ENCODE measurements around the gene MAVS. TPM values are rescaled to one million over a fixed set of nuclear protein-coding genes. Genes with fewer than 3 reads are reported as not detected.
A peak's percentile ranks its signal among the peaks of the same experiment; 100 is the strongest.

Gene MAVS
- total and polyA plus RNA-seq, 9 of the 15 experiments (the other 6 are each of a cell fraction or from before 2014, with no cell fraction given): 1.6 to 22.0 (median 11.3) TPM

- TF ChIP-seq GTF3C2 (IDR thresholded peaks at IDR 0.05; ENCODE audit: borderline replicate concordance, extremely low read depth, insufficient read length) (no peak), PML (IDR thresholded peaks at IDR 0.05; ENCODE audit: low read length) (peak; percentile 93), PTTG1 (tag; IDR thresholded peaks at IDR 0.05; ENCODE audit: low read depth) (no peak), CBFA2T3 (IDR thresholded peaks at IDR 0.05) (peak; percentile 99), ZNF146 (CRISPR knock-in tag; IDR thresholded peaks at IDR 0.05; ENCODE audit: unreplicated experiment) (no peak), BCL6 (CRISPR knock-in tag; IDR thresholded peaks at IDR 0.05) (no peak), GTF2A2 (tag; IDR thresholded peaks at IDR 0.05) (no peak), ETS1 (conservative IDR thresholded peaks at IDR 0.05; ENCODE audit: control insufficient read depth, low read depth, low read length) (no peak), MEIS2 (IDR thresholded peaks at IDR 0.05; ENCODE audit: partially characterized antibody) (peak; percentile 17), SPI1 (IDR thresholded peaks at IDR 0.05; ENCODE audit: borderline replicate concordance, low read depth, low read length) (no peak), ELF2 (CRISPR knock-in tag; IDR thresholded peaks at IDR 0.05) (no peak), NCOA1 (IDR thresholded peaks at IDR 0.05; ENCODE audit: low read depth) (peak; percentile 72; the same call in 1 of the 2 replicates), CHD4 (IDR thresholded peaks at IDR 0.05; ENCODE audit: insufficient read depth, insufficient replicate concordance, low read depth, low read length, poor library complexity, severe bottlenecking) (no peak), DEAF1 (CRISPR knock-in tag; IDR thresholded peaks at IDR 0.05) (no peak), ZNF23 (CRISPR knock-in tag; IDR thresholded peaks at IDR 0.05) (no peak), SAFB2 (IDR thresholded peaks at IDR 0.05; ENCODE audit: borderline replicate concordance, low read depth, low read length, severe bottlenecking) (no peak), E2F3 (CRISPR knock-in tag; IDR thresholded peaks at IDR 0.05) (no peak), HCFC1 (IDR thresholded peaks at IDR 0.05; ENCODE audit: low read depth, low read length) (no peak), MBD2 (IDR thresholded peaks at IDR 0.05; ENCODE audit: borderline replicate concordance, low read depth) (no peak; the same call in 1 of the 2 replicates), BDP1 (IDR thresholded peaks at IDR 0.05; ENCODE audit: insufficient read depth, insufficient read length) (no peak), BHLHE40 (IDR thresholded peaks at IDR 0.05; ENCODE audit: low read length) (0 out of 2 replicates have a peak, but pooled peaks have one; percentile 13), RAD51 (IDR thresholded peaks at IDR 0.05; ENCODE audit: borderline replicate concordance, low read depth) (no peak), SREBF1 (IDR thresholded peaks at IDR 0.05; ENCODE audit: borderline replicate concordance, low read depth, low read length) (no peak), KDM1A (IDR thresholded peaks at IDR 0.05) (peak; percentile 73 to 83), CHD1 (IDR thresholded peaks at IDR 0.05; ENCODE audit: low read length) (no peak), ZNF3 (CRISPR knock-in tag; IDR thresholded peaks at IDR 0.05) (no peak), ZNF384 (IDR thresholded peaks at IDR 0.05; ENCODE audit: low read depth, low read length) (peak; percentile 96)
Measured at GRCh38 chr20:3909952-3910366, 63.3 kb downstream of the MAVS start (continued).
